GM12878 (cell line): ENCODE results near the gene DUSP16. TPM values are rescaled to one million over a fixed set of nuclear protein-coding genes. Genes with fewer than 3 reads are reported as not detected.

Experiments
- ATAC-seq: fragments of 200-7000 bp; cut with Tn5 transposase; 3 replicates; pipeline ENCODE4 v1.9.1; 2020; ENCODE audit warnings: mild to moderate bottlenecking, moderate library complexity
- BruUV-seq: library from RNA; stranded (reverse); fragments of 400-500 nt; replicated peaks from 2 replicates; lab custom pipeline; 2021; lab: Mats Ljungman, UMichigan
- CTCF ChIA-PET: fragments of 300-600 bp; sonication (Branson Sonifier 250); formaldehyde crosslinking; extraction: SDS; loops from one replicate; lab custom pipeline; 2021; ENCODE audit warnings: inconsistent platforms; lab: Yijun Ruan, JAX
- POLR2A ChIA-PET: fragments of 350-600 bp; formaldehyde crosslinking; extraction: SDS; loops from one replicate; lab custom pipeline; 2021; ENCODE audit warnings: inconsistent platforms; lab: Charles Lee
- RAD21 ChIA-PET: fragments of 300-600 bp; sonication (Branson Sonifier 250); formaldehyde crosslinking; loops from one replicate; lab custom pipeline; 2023; ENCODE audit warnings: antibody characterized with exemption; ENCODE audit not compliant: unreplicated experiment; lab: Charles Lee
- SMC1A ChIA-PET: fragments of 300-600 bp; sonication (Branson Sonifier 250); formaldehyde crosslinking; loops from one replicate; lab custom pipeline; 2023; ENCODE audit not compliant: unreplicated experiment, uncharacterized antibody; lab: Charles Lee
- DNase-seq: peaks from one replicate; pipeline ENCODE4 v3.0.0-alpha.2; 2011; ENCODE audit warnings: low read depth, low spot score
- FAIRE-seq: peaks from 3 replicates; lab custom pipeline; 2011; peaks lifted over from hg19 to GRCh38; lab: Jason Lieb, UNC
- H2AFZ ChIP-seq: 2 replicates; pipeline ENCODE4 v1.6.0; 2011; ENCODE audit warnings: low read depth, low read length, control low read depth; ENCODE audit not compliant: control insufficient read depth
- H3K27ac ChIP-seq: 2 replicates; pipeline ENCODE4 v1.5.1; 2011; ENCODE audit warnings: control low read depth; ENCODE audit not compliant: control insufficient read depth, insufficient read depth
- H3K27me3 ChIP-seq, 2 experiments: replicated peaks in 1 of 2; 2 replicates each; pipeline versions ENCODE4 v1.6.0 to v1.6.1; 2011; ENCODE audit warnings: low read length in 1 of 2; ENCODE audit not compliant: control insufficient read depth in 2 of 2, insufficient read depth in 2 of 2
- H3K36me3 ChIP-seq, 2 experiments: 2 replicates each; pipeline ENCODE4 v1.5.1; 2011; ENCODE audit warnings: low read length in 1 of 2; ENCODE audit not compliant: control insufficient read depth in 2 of 2, insufficient read depth in 2 of 2
- H3K4me1 ChIP-seq: 2 replicates; pipeline ENCODE4 v1.6.1; 2011; ENCODE audit warnings: mild to moderate bottlenecking, low read length, moderate library complexity, mixed read lengths; ENCODE audit not compliant: control insufficient read depth, insufficient read depth
- H3K4me2 ChIP-seq: 2 replicates; pipeline ENCODE4 v1.6.0; 2011; ENCODE audit warnings: control low read depth; ENCODE audit not compliant: control insufficient read depth, insufficient read depth
- H3K4me3 ChIP-seq: fragments of 200-600 bp; sonication (generic); 2 replicates; pipeline ENCODE4 v1.5.1; 2016
- H3K79me2 ChIP-seq: 2 replicates; pipeline ENCODE4 v1.6.0; 2011; ENCODE audit warnings: low read length; ENCODE audit not compliant: control insufficient read depth, insufficient read depth
- H3K9ac ChIP-seq: 2 replicates; pipeline ENCODE4 v1.8.0; 2011; ENCODE audit warnings: low read length, control low read depth, mixed read lengths; ENCODE audit not compliant: control insufficient read depth, insufficient read depth
- H3K9me3 ChIP-seq: replicated peaks from 3 replicates; pipeline ENCODE4 v1.5.1; 2011; ENCODE audit warnings: mild to moderate bottlenecking, low read length; ENCODE audit not compliant: control insufficient read depth, insufficient read depth
- H4K20me1 ChIP-seq: 2 replicates; pipeline ENCODE4 v1.6.0; 2011; ENCODE audit not compliant: control insufficient read depth, insufficient read depth
- HDAC6 ChIP-seq: fragments of 200-600 bp; sonication (generic); IDR thresholded peaks from one replicate; pipeline ENCODE4 v1.8.0; 2017; ENCODE audit warnings: antibody characterized with exemption; ENCODE audit not compliant: unreplicated experiment
- SPI1 ChIP-seq: IDR thresholded peaks from 2 replicates; pipeline ENCODE4 v1.6.1; 2011; ENCODE audit warnings: low read depth, mild to moderate bottlenecking, low read length, moderate library complexity, borderline replicate concordance; ENCODE audit not compliant: insufficient read depth
- SRF ChIP-seq, 2 experiments: IDR thresholded peaks; 2 replicates each; pipeline ENCODE4 v1.6.1; 2011; ENCODE audit warnings: low read depth in 2 of 2, low read length in 2 of 2, mild to moderate bottlenecking in 1 of 2, moderate library complexity in 1 of 2
- WRNIP1 ChIP-seq: IDR thresholded peaks from 2 replicates; pipeline ENCODE4 v1.6.1; 2011; ENCODE audit warnings: low read depth, low read length, improper control_type of control experiment, borderline replicate concordance
- YY1 ChIP-seq: IDR thresholded peaks from 2 replicates; pipeline ENCODE4 v1.6.1; 2011; ENCODE audit warnings: low read depth, mild to moderate bottlenecking, low read length
- ZNF274 ChIP-seq: IDR thresholded peaks from one replicate; pipeline ENCODE4 v1.8.0; 2011; ENCODE audit not compliant: insufficient read length, insufficient read depth
- WGBS: methylation state at CpG from one replicate; pipeline ENCODE4 v1.1.6; 2016; ENCODE audit warnings: low lambda C conversion rate; ENCODE audit not compliant: insufficient replicate concordance, insufficient coverage; ENCODE audit errors: missing lambda C conversion rate; 5-methylcytosine and 5-hydroxymethylcytosine counted together
- in situ Hi-C: fragments of 300-500 bp; cut with MboI; formaldehyde crosslinking; loops from 9 replicates; pipeline ENCODE4 v1.14.3; 2018; ENCODE audit warnings: mixed read lengths
- intact Hi-C: fragments of 100-400 bp; cut with micrococcal nuclease; formaldehyde crosslinking; loops from one replicate; pipeline ENCODE4 v1.14.2; 2022; ENCODE audit not compliant: unreplicated experiment
- polyA plus RNA-seq, 11 experiments: library from polyadenylated mRNA; depleted of rRNA in 4 of 11; unstranded in 6 of 11; stranded (reverse) in 5 of 11; fragments of >200 nt; fragmentation: Nextera tagmentation in 4 of 11; fragmentation: Illumina TruSeq in 1 of 11; extraction: Ambion mirVana in 4 of 11; extraction: Trizol in 1 of 11; gene quantifications; 1 replicate in 1 of 11; 2 replicates in 10 of 11; pipeline versions ENCODE4 v1.2.1 to v1.2.3, GENCODE V29; 2011 to 2016; ENCODE audit warnings: inconsistent platforms in 2 of 11, missing spikeins in 2 of 11, low read depth in 1 of 11
- total RNA-seq, 4 experiments: library from RNA; depleted of rRNA in 3 of 4; stranded (reverse); fragments of >200 nt in 3 of 4; fragmentation: Illumina TruSeq in 1 of 4; extraction: Trizol in 1 of 4; gene quantifications; 2 replicates each; pipeline versions ENCODE4 v1.2.1 to v1.2.3, GENCODE V29; 2013 to 2021
- TF ChIP-seq, protein P1 (sequence below): IDR thresholded peaks from 2 replicates; pipeline ENCODE4 v1.6.1; 2012; ENCODE audit warnings: improper control_type of control experiment, low read depth, low read length; ENCODE audit not compliant: insufficient replicate concordance

Gene DUSP16
- total and polyA plus RNA-seq, 10 of the 15 experiments (the other 5 are each of a cell fraction or from before 2014, with no cell fraction given): 3.9 to 75.3 (median 26.8) TPM

- BruUV-seq: no TSS peak
- intact Hi-C loops (loop anchor here (5.0 kb wide), 1 partner anchor 130 kb away; no protein-coding TSS in a partner anchor), in situ Hi-C loops (no loop called here)
- Histone ChIP-seq H3K79me2 (peaks cover 6% of the 10 kb centered on the region), H3K27ac (no peak overlapping the region), H2AFZ (no peak overlapping the region), H3K9ac (no peak overlapping the region), H4K20me1 (no peaks in the 10 kb centered on the region), H3K27me3 (no peaks in the 10 kb centered on the region), H3K9me3 (no peaks in the 10 kb centered on the region), H3K4me1 (peaks cover 31% of the 10 kb centered on the region), H3K4me3 (no peak overlapping the region), H3K4me2 (no peak overlapping the region), H3K36me3 (peaks cover 17 to 41% of the 10 kb centered on the region in 2 experiments)
- ChIA-PET SMC1A (interaction anchor here (1.1 to 4.9 kb wide), 4 partner anchors 9 to 123 kb away, joined by 3 to 75 read pairs (median 28); no protein-coding TSS in a partner anchor), CTCF (interaction anchor here (1.1 to 7.1 kb wide), 3 partner anchors 11 to 101 kb away, joined by 3 to 47 read pairs (median 10); no protein-coding TSS in a partner anchor), POLR2A (interaction anchor here (0.6 to 3.9 kb wide), 4 partner anchors 9 to 70 kb away, joined by 3 to 26 read pairs (median 4); no protein-coding TSS in a partner anchor), RAD21 (interaction anchor here (0.9 to 6.2 kb wide), 3 partner anchors 9 to 100 kb away, joined by 3 to 68 read pairs (median 3); no protein-coding TSS in a partner anchor)
- no peak for ATAC-seq
- 98% methylated on average over 14 of the region's 14 CpGs for WGBS
- no peak for FAIRE-seq
- TF ChIP-seq YY1: no peak
- TF ChIP-seq SRF (IDR thresholded peaks at IDR 0.05; ENCODE audit: low read depth in 2 of 2, low read length in 2 of 2): 0 out of 4 replicates have a peak, but pooled peaks of 1 of the 2 experiments have one; percentile 13
- no peak for DNase-seq
Observed at GRCh38 chr12:12477532-12477890, 85.2 kb downstream of the DUSP16 start.

DNA sequence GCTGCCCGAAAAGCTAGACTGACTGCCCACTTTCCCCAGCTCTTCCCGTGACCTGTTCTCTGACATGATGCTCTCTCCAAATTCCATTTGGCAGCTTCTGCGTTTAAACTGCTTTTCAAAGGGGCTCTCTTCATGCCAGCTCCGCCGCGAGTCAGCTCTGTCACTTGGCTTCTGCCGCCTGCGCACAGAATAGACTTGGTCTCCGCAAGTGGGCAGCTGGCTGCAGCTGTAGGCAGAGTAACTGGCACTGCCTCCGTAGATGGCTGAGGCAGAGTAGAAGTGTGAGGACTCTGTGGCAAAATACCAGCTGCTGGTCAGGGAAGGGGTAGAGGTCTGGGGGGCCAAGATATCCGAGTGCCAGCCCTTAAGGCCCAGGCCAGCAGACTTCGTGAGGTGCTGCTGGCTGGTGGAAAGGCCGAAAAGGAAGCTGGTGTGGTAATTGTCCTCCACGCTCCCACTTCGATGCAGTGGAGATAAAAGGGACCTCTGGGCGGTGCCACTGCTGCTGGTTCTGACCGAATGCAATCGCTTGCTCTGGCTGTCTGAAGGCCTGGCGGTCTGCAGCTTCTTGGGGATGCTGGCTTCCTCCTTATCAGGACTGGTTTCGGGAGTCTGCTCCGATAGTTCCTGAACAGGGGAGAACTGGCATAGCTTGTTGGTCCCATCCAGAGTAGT, 85.7 kb downstream of the DUSP16 start:
- H2AFZ ChIP-seq: no peak overlapping the region
- BruUV-seq: no TSS peak
- no peak overlapping the region for H3K27ac ChIP-seq
- no peaks in the 10 kb centered on the region for H3K27me3 ChIP-seq
- no peak for ATAC-seq
- peaks cover 15 to 38% of the 10 kb centered on the region in 2 experiments for H3K36me3 ChIP-seq
- peaks cover 6% of the 10 kb centered on the region for H3K79me2 ChIP-seq
- peaks cover 26% of the 10 kb centered on the region for H3K4me1 ChIP-seq
- no peaks in the 10 kb centered on the region; the same call in 2 of the 3 replicates for H3K9me3 ChIP-seq
- no peak for FAIRE-seq
- H3K4me3 ChIP-seq: no peak overlapping the region
- ChIA-PET SMC1A (interaction anchor here (0.8 to 4.9 kb wide), 14 partner anchors 10 to 259 kb away, joined by 3 to 75 read pairs (median 7); no protein-coding TSS in a partner anchor), POLR2A (interaction anchor here (0.6 to 3.9 kb wide), 14 partner anchors 10 to 219 kb away, joined by 3 to 26 read pairs (median 3); no protein-coding TSS in a partner anchor), CTCF (interaction anchor here (0.6 to 7.1 kb wide), 10 partner anchors 8 to 169 kb away, joined by 3 to 47 read pairs (median 6); no protein-coding TSS in a partner anchor), RAD21 (interaction anchor here (2.4 to 6.2 kb wide), 7 partner anchors 27 to 260 kb away, joined by 9 to 68 read pairs (median 16); no protein-coding TSS in a partner anchor)
- intact Hi-C loops (loop anchor here (5.0 kb wide), 1 partner anchor 130 kb away; no protein-coding TSS in a partner anchor), in situ Hi-C loops (no loop called here)
- WGBS: 95% methylated on average over 21 of the region's 21 CpGs
- H3K4me2 ChIP-seq: no peak overlapping the region
- H3K9ac ChIP-seq: no peak overlapping the region
- no peak for DNase-seq
- no peaks in the 10 kb centered on the region for H4K20me1 ChIP-seq
- TF ChIP-seq SPI1 (no peak), ZNF274 (no peak), WRNIP1 (no peak), HDAC6 (no peak)
- TF ChIP-seq, protein P1, sequence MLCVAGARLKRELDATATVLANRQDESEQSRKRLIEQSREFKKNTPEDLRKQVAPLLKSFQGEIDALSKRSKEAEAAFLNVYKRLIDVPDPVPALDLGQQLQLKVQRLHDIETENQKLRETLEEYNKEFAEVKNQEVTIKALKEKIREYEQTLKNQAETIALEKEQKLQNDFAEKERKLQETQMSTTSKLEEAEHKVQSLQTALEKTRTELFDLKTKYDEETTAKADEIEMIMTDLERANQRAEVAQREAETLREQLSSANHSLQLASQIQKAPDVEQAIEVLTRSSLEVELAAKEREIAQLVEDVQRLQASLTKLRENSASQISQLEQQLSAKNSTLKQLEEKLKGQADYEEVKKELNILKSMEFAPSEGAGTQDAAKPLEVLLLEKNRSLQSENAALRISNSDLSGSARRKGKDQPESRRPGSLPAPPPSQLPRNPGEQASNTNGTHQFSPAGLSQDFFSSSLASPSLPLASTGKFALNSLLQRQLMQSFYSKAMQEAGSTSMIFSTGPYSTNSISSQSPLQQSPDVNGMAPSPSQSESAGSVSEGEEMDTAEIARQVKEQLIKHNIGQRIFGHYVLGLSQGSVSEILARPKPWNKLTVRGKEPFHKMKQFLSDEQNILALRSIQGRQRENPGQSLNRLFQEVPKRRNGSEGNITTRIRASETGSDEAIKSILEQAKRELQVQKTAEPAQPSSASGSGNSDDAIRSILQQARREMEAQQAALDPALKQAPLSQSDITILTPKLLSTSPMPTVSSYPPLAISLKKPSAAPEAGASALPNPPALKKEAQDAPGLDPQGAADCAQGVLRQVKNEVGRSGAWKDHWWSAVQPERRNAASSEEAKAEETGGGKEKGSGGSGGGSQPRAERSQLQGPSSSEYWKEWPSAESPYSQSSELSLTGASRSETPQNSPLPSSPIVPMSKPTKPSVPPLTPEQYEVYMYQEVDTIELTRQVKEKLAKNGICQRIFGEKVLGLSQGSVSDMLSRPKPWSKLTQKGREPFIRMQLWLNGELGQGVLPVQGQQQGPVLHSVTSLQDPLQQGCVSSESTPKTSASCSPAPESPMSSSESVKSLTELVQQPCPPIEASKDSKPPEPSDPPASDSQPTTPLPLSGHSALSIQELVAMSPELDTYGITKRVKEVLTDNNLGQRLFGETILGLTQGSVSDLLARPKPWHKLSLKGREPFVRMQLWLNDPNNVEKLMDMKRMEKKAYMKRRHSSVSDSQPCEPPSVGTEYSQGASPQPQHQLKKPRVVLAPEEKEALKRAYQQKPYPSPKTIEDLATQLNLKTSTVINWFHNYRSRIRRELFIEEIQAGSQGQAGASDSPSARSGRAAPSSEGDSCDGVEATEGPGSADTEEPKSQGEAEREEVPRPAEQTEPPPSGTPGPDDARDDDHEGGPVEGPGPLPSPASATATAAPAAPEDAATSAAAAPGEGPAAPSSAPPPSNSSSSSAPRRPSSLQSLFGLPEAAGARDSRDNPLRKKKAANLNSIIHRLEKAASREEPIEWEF: no peak
